IMR-90 (cell line): ENCODE measurements around the gene ZNF76.
"Not testable (repeated sequence)": the region's sequence is repeated elsewhere in the genome, so short reads cannot be mapped to it uniquely, and the experiment has no call there.

Experiments used
- BHLHE40 ChIP-seq: fragments of 150-350 bp; IDR thresholded peaks from 2 replicates; pipeline ENCODE4 v1.6.1; 2016; ENCODE audit warnings: mild to moderate bottlenecking, low read depth, low read length
- CEBPB ChIP-seq: IDR thresholded peaks from 2 replicates; pipeline ENCODE4 v1.6.1; 2012; ENCODE audit warnings: low read depth, low read length, improper control_type of control experiment
- CTCF ChIP-seq: conservative IDR thresholded peaks from 2 replicates; pipeline ENCODE4 v1.5.1; 2012; ENCODE audit warnings: mild to moderate bottlenecking, low read depth, low read length, improper control_type of control experiment
- FOS ChIP-seq: fragments of 150-350 bp; IDR thresholded peaks from 2 replicates; pipeline ENCODE4 v1.6.1; 2016; ENCODE audit warnings: low read depth, low read length
- MAZ ChIP-seq: IDR thresholded peaks from 2 replicates; pipeline ENCODE4 v1.6.1; 2012; ENCODE audit warnings: low read depth, mild to moderate bottlenecking, low read length, improper control_type of control experiment, moderate library complexity, borderline replicate concordance
- MXI1 ChIP-seq: IDR thresholded peaks from 2 replicates; pipeline ENCODE4 v1.6.1; 2012; ENCODE audit warnings: low read depth, mild to moderate bottlenecking, low read length, moderate library complexity, borderline replicate concordance
- NFE2L2 ChIP-seq: fragments of 150-350 bp; IDR thresholded peaks from 2 replicates; pipeline ENCODE4 v1.6.1; 2016; ENCODE audit warnings: low read depth, mild to moderate bottlenecking, low read length
- POLR2A ChIP-seq: IDR thresholded peaks from 2 replicates; pipeline ENCODE4 v1.6.1; 2012; ENCODE audit warnings: mild to moderate bottlenecking, low read depth, low read length
- RAD21 ChIP-seq: IDR thresholded peaks from 2 replicates; pipeline ENCODE4 v1.6.1; 2012; ENCODE audit warnings: low read length, improper control_type of control experiment
- RCOR1 ChIP-seq: IDR thresholded peaks from 2 replicates; pipeline ENCODE4 v1.6.1; 2012; ENCODE audit warnings: mild to moderate bottlenecking, low read length, improper control_type of control experiment; ENCODE audit not compliant: insufficient replicate concordance
- SMC3 ChIP-seq: fragments of 150-350 bp; IDR thresholded peaks from 2 replicates; pipeline ENCODE4 v1.6.1; 2016; ENCODE audit warnings: low read depth, mild to moderate bottlenecking, antibody characterized with exemption, low read length, moderate library complexity
- TF ChIP-seq, protein P1 (sequence below): fragments of 150-350 bp; IDR thresholded peaks from 2 replicates; pipeline ENCODE4 v1.6.1; 2017; ENCODE audit warnings: mild to moderate bottlenecking, antibody characterized with exemption, low read length, low read depth
- TF ChIP-seq, protein P2 (sequence below): fragments of 150-350 bp; IDR thresholded peaks from 2 replicates; pipeline ENCODE4 v1.6.1; 2016; ENCODE audit warnings: low read depth, mild to moderate bottlenecking, low read length, moderate library complexity, borderline replicate concordance

- not testable (repeated sequence) for TF ChIP-seq MAZ, CTCF, SMC3, MXI1, CEBPB, BHLHE40, RAD21, POLR2A, FOS, RCOR1, NFE2L2
- TF ChIP-seq, protein P1, sequence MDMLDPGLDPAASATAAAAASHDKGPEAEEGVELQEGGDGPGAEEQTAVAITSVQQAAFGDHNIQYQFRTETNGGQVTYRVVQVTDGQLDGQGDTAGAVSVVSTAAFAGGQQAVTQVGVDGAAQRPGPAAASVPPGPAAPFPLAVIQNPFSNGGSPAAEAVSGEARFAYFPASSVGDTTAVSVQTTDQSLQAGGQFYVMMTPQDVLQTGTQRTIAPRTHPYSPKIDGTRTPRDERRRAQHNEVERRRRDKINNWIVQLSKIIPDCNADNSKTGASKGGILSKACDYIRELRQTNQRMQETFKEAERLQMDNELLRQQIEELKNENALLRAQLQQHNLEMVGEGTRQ, result not testable (repeated sequence)
- TF ChIP-seq, protein P2, sequence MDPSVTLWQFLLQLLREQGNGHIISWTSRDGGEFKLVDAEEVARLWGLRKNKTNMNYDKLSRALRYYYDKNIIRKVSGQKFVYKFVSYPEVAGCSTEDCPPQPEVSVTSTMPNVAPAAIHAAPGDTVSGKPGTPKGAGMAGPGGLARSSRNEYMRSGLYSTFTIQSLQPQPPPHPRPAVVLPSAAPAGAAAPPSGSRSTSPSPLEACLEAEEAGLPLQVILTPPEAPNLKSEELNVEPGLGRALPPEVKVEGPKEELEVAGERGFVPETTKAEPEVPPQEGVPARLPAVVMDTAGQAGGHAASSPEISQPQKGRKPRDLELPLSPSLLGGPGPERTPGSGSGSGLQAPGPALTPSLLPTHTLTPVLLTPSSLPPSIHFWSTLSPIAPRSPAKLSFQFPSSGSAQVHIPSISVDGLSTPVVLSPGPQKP, result not testable (repeated sequence)
These were observed 69.4 kb downstream of the ZNF76 start for GRCh38 chr6:35328965-35329364.
